ENCODE measurements around the gene NUP210.

GRCh38 chr3:13317596-13318320 is 102.4 kb downstream of the NUP210 start:
- TF ChIP-seq, protein P1, sequence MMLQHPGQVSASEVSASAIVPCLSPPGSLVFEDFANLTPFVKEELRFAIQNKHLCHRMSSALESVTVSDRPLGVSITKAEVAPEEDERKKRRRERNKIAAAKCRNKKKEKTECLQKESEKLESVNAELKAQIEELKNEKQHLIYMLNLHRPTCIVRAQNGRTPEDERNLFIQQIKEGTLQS (CRISPR knock-in tag; IDR thresholded peaks at IDR 0.05): no peak
- TF ChIP-seq EZH2 (conservative IDR thresholded peaks at IDR 0.05; ENCODE audit: low read depth, low read length): no peak

All from HepG2 (cell line).